DND-41 (cell line): ENCODE results near the gene SEBOX.

ENCODE experiments used
- ATAC-seq: fragments of 200-7000 bp; cut with Tn5 transposase; 3 replicates; pipeline ENCODE4 v1.9.1; 2021; ENCODE audit warnings: low read depth; ENCODE audit not compliant: insufficient read depth
- DNase-seq: peaks from one replicate; pipeline ENCODE4 v3.0.0-alpha.2; 2020
- H2AFZ ChIP-seq: 2 replicates; pipeline ENCODE4 v1.6.0; 2012; ENCODE audit warnings: low read depth, low read length
- H3K27ac ChIP-seq: 2 replicates; pipeline ENCODE4 v1.5.1; 2012; ENCODE audit warnings: low read length, inconsistent platforms
- H3K27me3 ChIP-seq: fragments of 200-600 bp; sonication (generic); 2 replicates; pipeline ENCODE4 v1.6.0; 2012; ENCODE audit warnings: low read length, mild to moderate bottlenecking, inconsistent platforms; ENCODE audit not compliant: insufficient read depth, poor library complexity
- H3K36me3 ChIP-seq: 2 replicates; pipeline ENCODE4 v1.5.1; 2012; ENCODE audit warnings: low read length, inconsistent platforms; ENCODE audit not compliant: insufficient read depth
- H3K4me1 ChIP-seq: 2 replicates; pipeline ENCODE4 v1.5.1; 2012; ENCODE audit warnings: mild to moderate bottlenecking, low read length; ENCODE audit not compliant: insufficient read depth
- H3K4me2 ChIP-seq: 2 replicates; pipeline ENCODE4 v1.6.0; 2012; ENCODE audit warnings: mild to moderate bottlenecking, moderate library complexity, low read length, inconsistent platforms; ENCODE audit not compliant: insufficient read depth
- H3K4me3 ChIP-seq, 2 experiments: fragments of 200-600 bp in 1 of 2; shearing (Covaris generic) in 1 of 2; 2 replicates each; pipeline ENCODE4 v1.5.1; 2012 to 2016; ENCODE audit warnings: inconsistent platforms in 2 of 2, low read length in 2 of 2, mild to moderate bottlenecking in 2 of 2, low read depth in 1 of 2, moderate library complexity in 1 of 2
- H3K79me2 ChIP-seq: 2 replicates; pipeline ENCODE4 v1.6.0; 2012; ENCODE audit warnings: low read length, inconsistent platforms; ENCODE audit not compliant: insufficient read depth
- H3K9ac ChIP-seq: 2 replicates; pipeline ENCODE4 v1.6.0; 2012; ENCODE audit warnings: low read depth, mild to moderate bottlenecking, inconsistent platforms, low read length, moderate library complexity
- H3K9me3 ChIP-seq: 2 replicates; pipeline ENCODE4 v1.5.1; 2012; ENCODE audit warnings: low read length, moderate library complexity, mild to moderate bottlenecking, inconsistent platforms; ENCODE audit not compliant: insufficient read depth, severe bottlenecking
- H4K20me1 ChIP-seq: 2 replicates; pipeline ENCODE4 v1.6.0; 2012; ENCODE audit warnings: low read length; ENCODE audit not compliant: insufficient read depth
- EZH2 ChIP-seq: IDR thresholded peaks from 3 replicates; pipeline ENCODE4 v1.6.1; 2012; ENCODE audit warnings: borderline replicate concordance, low read depth, mild to moderate bottlenecking, moderate library complexity, low read length, inconsistent platforms; ENCODE audit not compliant: severe bottlenecking
- TF ChIP-seq, protein P1 (sequence below): IDR thresholded peaks from 2 replicates; pipeline ENCODE4 v1.5.1; 2012; ENCODE audit warnings: borderline replicate concordance, low read length, moderate library complexity, mild to moderate bottlenecking; ENCODE audit not compliant: poor library complexity, severe bottlenecking; ENCODE audit errors: extremely low read depth

SEBOX gene

GRCh38 chr17:28396635-28397239 is 31.7 kb upstream of the SEBOX start:
- Histone ChIP-seq H3K27me3 (no peaks in the 10 kb centered on the region), H3K4me3 (no peak overlapping the region), H3K9me3 (no peaks in the 10 kb centered on the region), H3K4me1 (no peaks in the 10 kb centered on the region), H3K4me2 (no peak overlapping the region), H3K36me3 (no peaks in the 10 kb centered on the region), H3K9ac (no peak overlapping the region), H3K27ac (no peak overlapping the region), H3K79me2 (no peaks in the 10 kb centered on the region), H4K20me1 (no peaks in the 10 kb centered on the region), H2AFZ (no peak overlapping the region)
- ATAC-seq (no peak), DNase-seq (no peak)
- TF ChIP-seq, protein P1, sequence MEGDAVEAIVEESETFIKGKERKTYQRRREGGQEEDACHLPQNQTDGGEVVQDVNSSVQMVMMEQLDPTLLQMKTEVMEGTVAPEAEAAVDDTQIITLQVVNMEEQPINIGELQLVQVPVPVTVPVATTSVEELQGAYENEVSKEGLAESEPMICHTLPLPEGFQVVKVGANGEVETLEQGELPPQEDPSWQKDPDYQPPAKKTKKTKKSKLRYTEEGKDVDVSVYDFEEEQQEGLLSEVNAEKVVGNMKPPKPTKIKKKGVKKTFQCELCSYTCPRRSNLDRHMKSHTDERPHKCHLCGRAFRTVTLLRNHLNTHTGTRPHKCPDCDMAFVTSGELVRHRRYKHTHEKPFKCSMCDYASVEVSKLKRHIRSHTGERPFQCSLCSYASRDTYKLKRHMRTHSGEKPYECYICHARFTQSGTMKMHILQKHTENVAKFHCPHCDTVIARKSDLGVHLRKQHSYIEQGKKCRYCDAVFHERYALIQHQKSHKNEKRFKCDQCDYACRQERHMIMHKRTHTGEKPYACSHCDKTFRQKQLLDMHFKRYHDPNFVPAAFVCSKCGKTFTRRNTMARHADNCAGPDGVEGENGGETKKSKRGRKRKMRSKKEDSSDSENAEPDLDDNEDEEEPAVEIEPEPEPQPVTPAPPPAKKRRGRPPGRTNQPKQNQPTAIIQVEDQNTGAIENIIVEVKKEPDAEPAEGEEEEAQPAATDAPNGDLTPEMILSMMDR = no peak
- no peak for TF ChIP-seq EZH2

DNA sequence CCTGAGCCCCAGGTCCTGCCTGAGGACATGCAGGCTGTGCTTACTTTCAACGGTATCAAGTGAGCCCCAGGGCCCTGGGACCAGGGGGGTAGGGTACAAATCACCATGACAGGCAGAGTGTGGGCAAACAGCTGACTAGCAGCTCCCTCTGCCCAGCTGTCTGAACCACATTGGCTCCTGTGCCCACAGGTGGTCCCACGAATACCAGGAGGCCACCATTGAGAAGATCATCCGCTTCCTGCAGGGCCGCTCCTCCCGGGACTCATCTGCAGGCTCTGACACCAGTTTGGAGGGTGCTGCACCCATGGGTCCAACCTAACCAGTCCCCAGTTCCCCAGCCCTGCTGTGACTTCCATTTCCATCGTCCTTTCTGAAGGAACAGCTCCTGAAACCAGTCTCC is 31.0 kb upstream of the SEBOX start:
- no peaks in the 10 kb centered on the region for H4K20me1 ChIP-seq
- no peaks in the 10 kb centered on the region for H3K79me2 ChIP-seq
- no peak overlapping the region for H3K9ac ChIP-seq
- no peak overlapping the region for H3K4me3 ChIP-seq
- TF ChIP-seq, protein P1 = no peak
- no peak for TF ChIP-seq EZH2
- H3K36me3 ChIP-seq = no peaks in the 10 kb centered on the region
- no peak for ATAC-seq
- H3K9me3 ChIP-seq = no peaks in the 10 kb centered on the region
- H3K27ac ChIP-seq = no peak overlapping the region
- no peaks in the 10 kb centered on the region for H3K4me1 ChIP-seq
- no peaks in the 10 kb centered on the region for H3K27me3 ChIP-seq
- H3K4me2 ChIP-seq = no peak overlapping the region
- DNase-seq = no peak
- H2AFZ ChIP-seq = no peak overlapping the region

DNA sequence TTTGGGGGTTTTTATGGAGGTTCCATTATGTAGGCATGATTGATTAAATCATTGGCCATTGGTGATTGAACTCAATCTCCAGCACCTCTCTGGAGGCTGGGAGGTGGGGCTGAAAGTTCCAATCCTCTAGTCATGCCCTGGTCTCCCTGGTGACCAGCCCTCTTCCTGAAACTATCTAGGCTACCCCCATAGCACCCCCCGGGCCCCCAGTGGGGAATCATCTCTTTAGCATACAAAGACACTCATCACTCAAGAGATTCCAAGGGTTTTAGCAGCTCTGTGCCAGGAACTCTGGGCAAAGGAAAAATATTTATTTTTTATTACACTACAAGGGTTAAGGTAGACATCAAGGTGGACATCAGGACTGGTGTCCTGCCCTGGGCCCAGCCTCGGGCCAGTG is 30.4 kb upstream of the SEBOX start:
- Histone ChIP-seq H3K9ac (no peak overlapping the region), H3K9me3 (no peaks in the 10 kb centered on the region), H3K27ac (no peak overlapping the region), H3K4me1 (no peaks in the 10 kb centered on the region), H3K4me3 (no peak overlapping the region), H3K4me2 (no peak overlapping the region), H3K79me2 (no peaks in the 10 kb centered on the region), H3K27me3 (no peaks in the 10 kb centered on the region), H3K36me3 (no peaks in the 10 kb centered on the region), H4K20me1 (no peaks in the 10 kb centered on the region), H2AFZ (no peak overlapping the region)
- no peak for TF ChIP-seq EZH2
- TF ChIP-seq, protein P1 = no peak
- DNase-seq (no peak), ATAC-seq (no peak)
